Activated CD8-positive, alpha-beta memory T cell treated with anti-CD3 and anti-CD28 coated beads for 24 hours (primary cell): ENCODE measurements around the gene BARHL1.

Experiments used
- DNase-seq: peaks from one replicate; pipeline ENCODE4 v3.0.0-alpha.2; 2020

BARHL1 gene

GRCh38 chr9:132582276-132582785, at the start of gene BARHL1:
TSS of gene BARHL1 (plus strand) at chr9:132582606. CDS start at chr9:132582798, 192 bp downstream.
- no peak for DNase-seq

DNA sequence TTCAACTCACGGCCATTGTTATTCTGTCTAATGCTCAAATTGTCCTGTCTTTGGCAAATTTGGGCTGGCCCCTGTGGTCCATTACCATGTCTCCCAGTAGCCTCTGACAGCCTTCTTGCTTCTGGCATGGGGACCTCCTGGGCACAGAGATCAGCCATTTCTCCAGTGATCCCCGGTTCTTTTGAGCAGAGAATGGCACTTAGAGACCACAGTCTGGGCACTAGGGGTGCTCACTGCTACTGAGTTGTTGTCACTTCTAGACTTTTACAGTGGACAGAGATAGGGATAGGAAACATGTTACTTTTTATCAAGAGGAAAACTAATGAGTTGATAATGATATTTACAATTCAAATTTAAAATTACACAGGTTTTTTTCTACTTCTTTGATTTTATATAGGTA, 47.6 kb upstream of the BARHL1 start:
- DNase-seq, result no peak

- no peak for DNase-seq
Observed at GRCh38 chr9:132536124-132536523, 46.3 kb upstream of the BARHL1 start.

DNA sequence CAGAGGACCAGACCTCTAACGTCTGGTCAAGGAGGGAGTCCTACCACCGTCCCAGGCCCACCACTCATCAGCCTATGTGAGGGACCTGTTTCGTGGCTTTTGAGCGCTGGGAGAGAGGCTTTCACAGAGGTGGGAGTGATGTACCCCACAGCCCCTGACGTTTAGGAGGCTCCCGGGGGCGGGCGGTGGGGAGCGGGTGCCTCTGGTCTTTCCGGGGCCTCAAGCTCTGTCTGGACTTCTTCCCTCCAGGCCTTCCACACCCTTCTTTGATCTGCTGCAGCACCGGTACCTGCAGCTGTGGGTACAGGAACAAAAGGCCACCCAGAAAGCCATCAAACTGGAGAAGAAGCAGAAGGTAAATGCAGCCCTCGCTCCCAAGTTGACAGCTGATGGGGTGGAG, 45.1 kb upstream of the BARHL1 start:
- DNase-seq, result no peak

DNA sequence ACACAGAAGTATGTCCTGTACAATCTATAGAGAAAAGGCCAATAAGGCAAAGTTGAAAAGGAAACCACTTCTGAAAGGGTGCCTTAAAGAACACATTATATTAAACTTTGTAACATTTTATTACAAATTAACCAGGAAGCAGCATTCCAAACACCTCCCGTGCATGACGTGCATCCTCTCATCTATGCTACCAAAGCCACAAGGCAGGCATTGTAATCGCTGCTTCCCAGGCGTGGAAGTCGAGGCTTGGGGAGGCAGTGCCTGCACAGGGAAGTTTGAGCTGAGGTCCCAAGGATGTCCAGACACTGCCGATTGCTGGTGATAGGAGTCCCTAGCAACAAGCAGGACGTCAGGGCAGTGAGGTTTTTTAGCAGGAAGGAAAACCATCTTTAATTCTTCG, 44.3 kb upstream of the BARHL1 start:
- DNase-seq, result no peak

DNA sequence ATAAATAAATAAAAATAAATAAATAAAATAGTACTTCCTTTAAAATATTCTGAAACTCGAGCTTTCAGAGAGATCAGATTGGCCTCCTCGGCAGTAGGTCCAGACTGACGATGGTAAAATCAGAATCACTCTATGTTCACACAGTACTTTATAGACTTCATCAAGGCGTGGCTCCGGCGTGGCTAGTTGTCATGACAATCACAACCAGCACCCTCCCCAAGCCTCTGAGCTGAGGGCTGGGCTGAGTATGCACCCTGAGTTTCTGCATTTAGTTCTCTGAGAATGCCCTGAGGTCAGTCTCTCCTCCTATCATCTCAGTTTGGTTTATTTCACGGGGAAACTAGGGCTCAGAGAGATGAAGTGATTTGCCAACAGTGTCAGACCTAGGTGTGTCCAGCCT, 43.3 kb upstream of the BARHL1 start:
- no peak for DNase-seq

DNA sequence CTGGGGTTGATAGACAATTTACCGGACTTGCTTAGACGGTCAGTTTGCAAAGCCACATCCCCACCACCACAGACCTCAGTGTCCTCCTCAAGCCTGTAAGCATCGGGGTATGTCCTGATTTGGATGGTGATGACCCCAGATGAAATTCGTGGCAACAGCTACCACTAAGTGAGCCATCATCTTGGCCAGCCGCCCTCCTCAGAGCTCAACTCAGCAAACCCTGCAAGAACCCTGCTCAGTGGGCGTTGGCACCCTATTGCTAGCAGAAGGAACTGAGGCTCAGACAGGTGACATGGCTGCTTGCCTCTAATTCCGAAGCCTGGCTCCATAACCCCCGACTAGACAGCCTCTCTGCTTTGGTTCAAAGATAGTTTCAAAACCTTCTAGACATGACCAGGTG, 41.4 kb upstream of the BARHL1 start:
- no peak for DNase-seq

DNA sequence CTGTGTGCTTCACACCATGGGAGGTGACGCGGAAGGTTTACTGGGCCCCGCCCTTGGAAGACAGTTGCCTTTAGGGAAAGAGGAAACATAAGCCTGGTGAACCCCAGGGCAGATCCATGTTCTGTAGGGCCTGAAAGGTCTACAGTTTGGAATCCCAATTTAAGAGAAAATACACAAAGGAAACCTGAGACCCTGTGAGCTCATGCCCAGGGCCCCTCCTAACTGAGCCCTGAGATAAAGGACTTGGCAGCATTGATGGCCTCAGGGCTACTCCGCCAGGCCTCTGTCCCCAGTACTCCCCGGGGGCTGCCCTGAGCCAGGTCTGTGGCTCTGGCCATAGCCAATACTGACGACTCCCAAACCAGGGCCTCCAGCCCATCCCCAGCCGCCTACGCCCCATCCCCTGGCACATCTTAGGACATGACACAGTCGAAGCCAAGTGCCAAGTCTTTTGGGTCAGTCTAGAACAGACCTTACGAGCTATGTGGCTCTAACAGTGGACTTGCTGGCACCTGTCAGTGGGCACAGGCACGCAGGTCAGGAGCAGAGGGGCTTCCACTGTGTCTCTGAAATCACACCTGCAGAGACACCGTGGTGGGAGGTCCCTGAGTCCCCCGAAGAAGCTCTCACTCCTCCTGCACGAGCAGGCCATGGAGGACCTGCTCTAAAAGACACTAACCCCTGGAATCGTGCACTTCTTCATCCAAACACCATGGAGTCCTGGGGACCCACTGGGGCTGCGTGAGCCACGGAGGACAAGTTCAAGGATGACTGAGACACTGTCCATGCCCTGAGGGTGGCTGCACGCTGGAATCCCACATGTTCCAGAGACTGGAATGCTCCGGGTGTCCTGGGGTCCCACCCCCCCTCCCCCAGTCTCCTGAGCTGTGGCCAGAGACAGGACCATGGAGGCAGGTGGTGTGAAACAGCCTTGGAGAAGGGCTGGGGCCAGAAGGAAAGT, 40.3 kb upstream of the BARHL1 start:
- no peak for DNase-seq

DNA sequence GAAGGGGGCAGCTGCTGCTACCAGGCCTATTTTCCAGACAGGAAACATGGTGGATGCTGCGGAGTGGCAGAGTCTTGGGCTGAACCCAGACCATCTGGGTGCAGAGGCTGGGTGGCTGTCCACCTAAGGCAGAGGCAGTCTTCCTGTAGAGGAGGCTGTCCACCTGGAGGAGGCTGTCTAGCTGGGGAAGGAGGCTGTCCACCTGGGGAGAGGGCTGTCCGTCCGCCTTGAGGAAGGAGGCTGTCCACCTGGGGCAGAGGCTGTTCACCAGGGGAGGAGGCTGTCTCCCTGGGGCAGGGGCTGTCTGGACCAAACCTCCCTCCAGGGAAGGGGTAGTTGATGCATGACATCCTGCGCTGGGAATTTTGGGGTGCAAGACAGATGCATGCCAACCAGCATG, 39.2 kb upstream of the BARHL1 start:
- DNase-seq, result no peak

GRCh38 chr9:132543960-132544359, 38.4 kb upstream of the BARHL1 start:
- no peak for DNase-seq

GRCh38 chr9:132545578-132545977, 36.8 kb upstream of the BARHL1 start:
- no peak for DNase-seq

GRCh38 chr9:132546148-132547051, 36.0 kb upstream of the BARHL1 start:
- no peak for DNase-seq

DNA sequence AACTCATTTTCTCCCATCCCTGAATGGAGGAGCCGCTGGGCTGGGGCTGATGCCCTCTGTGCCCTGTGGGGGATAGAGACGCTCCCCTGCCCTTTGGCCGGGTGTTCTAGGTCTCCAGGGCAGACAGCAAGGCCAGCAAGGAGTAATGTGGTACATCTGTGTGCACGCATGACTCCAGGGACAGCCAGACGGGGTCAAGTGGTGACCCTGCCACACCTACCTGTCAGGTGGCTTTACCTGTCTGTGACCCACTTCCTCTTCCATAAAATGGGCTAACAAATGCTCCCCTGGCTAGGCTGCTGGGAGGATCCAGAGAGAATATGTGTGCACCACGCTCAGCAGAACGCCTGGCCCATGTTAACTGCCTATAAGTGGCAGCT, 35.4 kb upstream of the BARHL1 start:
- DNase-seq, result no peak

GRCh38 chr9:132547436-132547835, 35.0 kb upstream of the BARHL1 start:
- no peak for DNase-seq

DNA sequence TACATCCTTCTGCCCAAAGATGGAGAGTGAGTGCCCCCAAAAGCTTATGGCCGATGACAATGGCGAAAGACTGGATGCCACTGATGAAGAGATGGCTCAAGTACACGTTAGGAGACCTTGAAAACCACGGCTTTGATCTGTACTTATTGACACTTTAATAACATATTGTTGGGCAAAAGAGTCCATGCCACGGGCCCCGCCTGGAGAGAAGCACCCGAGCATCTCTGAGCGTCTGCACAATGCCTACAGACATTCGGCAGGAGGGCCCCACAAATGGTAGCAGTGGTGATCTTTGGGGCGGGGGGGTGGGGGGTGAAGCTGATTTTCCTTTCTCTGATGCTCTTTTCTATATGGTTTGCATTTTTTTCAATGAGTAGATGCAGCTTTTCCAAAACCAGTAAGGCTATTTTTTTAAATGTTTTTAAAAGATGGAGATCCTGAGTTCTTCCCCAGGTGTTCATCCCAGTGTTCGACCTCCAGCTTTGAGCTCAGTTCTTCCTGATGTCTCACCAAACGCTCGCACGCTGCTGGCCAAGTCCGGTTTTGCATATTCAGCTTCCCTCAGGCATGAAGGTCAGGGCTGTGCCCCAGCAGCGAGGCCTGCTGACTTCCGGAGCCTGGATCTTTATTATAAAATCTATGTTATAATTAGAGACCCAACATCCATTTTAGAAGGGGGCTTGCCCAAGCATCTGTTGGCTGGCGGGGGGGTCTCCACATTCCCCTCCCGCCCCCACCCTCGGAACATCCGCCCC, 34.3 kb upstream of the BARHL1 start:
- DNase-seq, result no peak

- DNase-seq, result no peak
Observed at GRCh38 chr9:132548751-132549640, 33.4 kb upstream of the BARHL1 start.

GRCh38 chr9:132551556-132551955, 30.9 kb upstream of the BARHL1 start:
- DNase-seq, result no peak

DNA sequence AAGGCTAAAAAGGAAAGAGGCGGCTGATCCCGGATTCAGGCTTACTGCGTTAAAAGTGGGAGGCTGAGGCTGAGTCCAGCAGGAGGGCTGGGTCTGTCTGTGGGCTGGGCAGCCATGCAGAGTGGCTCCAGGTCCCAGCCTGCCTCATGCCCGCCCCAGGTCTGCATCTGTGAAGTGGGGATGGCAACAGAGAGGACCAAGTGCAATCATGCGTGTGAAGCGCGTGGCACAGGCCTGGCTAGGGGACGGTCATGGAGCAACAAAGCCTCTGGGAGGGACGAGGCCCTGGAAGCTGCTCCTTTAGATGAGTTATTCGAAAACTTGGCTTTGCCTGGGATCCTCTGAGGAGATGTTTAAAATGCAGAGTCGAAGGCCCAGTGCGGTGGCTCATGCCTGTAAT, 30.4 kb upstream of the BARHL1 start:
- no peak for DNase-seq

- no peak for DNase-seq
Observed at GRCh38 chr9:132554755-132555154, 27.7 kb upstream of the BARHL1 start.

- no peak for DNase-seq
Observed at GRCh38 chr9:132555528-132555927, 26.9 kb upstream of the BARHL1 start.

DNA sequence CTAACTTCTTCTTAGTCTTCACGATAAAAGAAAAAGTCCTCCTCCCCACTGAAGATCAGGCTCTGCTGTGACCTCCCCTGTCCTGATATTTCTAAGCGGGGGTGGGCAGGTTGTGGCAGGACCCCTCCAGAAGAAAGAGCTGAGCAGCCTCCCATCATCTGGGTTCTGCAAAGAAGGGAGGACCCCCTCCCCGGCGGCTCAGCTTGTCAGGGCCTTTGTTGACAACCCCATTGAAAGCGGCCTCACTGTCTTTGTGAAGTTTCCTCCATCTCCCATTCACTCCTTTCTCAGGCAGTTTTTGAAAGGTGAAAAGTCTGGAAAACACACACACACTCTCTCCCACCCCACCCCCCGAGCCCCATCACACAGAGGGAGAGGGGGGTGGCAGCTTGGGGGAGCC, 26.2 kb upstream of the BARHL1 start:
- no peak for DNase-seq

DNA sequence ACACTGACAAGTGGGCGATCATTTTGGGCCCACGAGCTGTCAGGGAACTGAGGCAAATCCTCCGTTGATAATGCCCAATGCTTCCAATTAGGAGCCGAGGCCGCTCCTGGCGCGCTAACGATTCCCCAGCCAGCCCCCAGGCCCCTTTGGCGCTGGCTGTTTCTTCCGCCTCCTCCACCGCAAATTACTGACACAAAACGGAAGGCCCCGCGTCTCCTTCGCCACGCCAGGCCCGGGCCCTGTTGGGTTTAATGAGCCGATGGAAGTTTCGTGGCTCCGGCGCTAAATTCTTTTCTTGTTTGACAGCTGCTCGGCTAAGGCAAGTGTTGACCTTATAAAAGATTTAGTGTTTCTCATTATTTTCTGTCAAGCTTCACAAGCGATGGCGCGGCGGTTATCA, 25.7 kb upstream of the BARHL1 start:
- DNase-seq, result no peak
